ENCODE results near the gene USO1.
"Not testable (repeated sequence)": the region's sequence is repeated elsewhere in the genome, so short reads cannot be mapped to it uniquely, and the experiment has no call there.

USO1 gene

DNA sequence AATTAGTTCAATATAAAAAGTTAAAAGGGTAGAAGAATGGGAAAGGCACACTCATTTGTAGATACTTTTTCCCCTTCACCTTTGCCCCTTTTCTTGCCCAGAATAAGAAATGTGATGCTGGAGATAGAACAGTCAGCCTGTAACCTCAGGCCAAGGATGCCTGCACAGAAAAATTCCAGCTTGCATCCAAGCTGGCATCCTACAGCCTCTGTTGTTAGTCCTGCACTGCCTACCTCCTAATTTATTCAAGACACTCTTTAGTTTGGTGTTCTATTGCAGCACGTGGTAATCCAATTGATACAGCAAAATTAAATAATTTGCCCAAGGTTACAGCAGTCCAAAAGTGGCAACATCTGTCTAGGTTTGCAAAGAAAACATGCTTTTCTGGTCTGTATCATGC is 9.7 kb upstream of the USO1 start:
- no peak for DNase-seq (ENCODE audit: low read depth)

DNA sequence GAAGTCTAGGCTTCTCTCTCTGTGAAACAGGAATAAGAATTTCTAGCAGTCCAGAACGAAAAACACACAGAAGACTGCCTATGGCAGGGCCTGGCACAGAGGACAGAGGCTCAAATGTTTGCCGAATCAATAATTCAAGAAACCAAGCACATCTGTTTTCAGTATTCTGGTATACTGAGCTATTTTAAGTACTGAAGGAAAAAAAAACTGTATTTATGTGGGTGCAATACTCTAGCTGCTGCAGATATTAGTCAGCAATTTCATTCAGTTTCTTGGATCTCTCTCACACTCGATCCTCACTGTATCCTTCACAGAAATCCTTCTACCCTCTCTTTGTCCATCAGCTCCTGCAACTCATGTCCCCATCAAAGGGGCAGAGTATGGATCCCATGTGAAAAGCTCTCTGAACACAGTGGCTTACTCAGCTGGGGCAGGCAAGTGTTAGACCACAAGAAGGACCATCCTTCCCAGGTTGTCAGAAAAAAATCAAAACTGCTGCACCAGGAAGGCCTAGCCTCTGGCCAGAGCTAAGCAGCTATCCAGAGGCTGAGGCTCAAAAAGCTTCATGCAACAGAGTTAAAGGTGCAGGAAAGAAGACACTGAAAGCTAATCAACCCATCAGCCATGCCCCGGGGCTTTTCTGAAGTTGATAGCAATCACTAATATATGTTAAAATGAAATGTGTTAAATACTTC is 9.1 kb upstream of the USO1 start:
- DNase-seq (ENCODE audit: low read depth) = no peak

DNA sequence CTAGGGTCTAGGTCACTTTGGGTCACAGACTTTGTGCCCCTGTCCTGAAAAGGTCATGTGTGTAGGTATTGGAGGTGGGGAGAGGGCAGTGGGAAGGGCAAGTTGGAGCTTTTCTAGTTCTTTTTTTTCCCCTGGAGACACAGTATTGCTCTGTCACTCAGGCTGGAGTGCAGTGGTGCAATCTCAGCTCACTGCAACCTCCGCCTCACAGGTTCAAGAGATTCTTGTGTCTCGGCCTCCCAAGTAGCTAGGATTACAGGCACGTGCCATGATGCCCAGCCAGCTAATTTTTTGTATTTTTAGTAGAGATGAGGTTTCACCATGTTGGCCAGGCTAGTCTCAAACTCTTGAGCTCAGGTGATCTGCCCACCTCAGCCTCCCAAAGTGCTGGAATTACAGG is 8.3 kb upstream of the USO1 start:
- DNase-seq (ENCODE audit: low read depth) = not testable (repeated sequence)

DNA sequence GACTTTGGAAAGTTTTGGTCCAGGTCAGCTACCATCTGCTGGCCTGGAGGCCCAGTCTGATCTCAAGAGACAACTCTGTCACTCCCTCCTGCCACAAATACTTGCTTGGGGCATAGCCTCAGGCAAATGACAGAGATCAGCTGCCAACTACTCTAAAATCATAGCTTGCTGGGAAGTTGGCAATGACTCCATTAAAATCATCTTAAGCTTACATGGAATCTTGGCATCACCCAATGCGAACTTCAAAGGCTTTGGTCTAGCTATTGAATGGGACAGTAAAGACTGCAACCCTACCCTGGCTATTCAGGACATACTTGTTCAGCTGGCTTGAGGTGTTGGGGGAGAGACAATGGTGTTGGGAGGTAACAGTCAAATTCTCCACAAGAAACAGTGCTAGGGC is 7.0 kb upstream of the USO1 start:
- no peak for DNase-seq (ENCODE audit: low read depth)

DNA sequence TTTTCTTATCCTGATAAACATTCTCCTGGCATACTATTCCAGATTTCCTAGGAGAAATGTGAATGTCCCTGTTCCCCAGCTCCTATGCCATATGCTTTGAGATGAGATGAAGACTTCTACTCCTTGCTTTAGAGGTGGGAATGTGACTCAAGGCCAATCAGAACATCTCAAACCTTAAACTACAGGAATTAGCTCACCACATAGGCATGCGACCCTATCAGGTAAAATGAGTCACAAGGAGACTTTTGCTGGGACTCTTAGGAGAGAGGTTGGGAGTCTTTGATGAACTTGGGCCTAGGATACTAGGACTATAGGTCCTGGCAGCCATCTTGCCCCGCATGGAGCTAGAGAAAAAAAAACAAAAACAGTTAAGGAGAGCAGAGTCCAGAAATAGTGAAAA is 5.8 kb upstream of the USO1 start:
- DNase-seq (ENCODE audit: low read depth) = no peak

DNA sequence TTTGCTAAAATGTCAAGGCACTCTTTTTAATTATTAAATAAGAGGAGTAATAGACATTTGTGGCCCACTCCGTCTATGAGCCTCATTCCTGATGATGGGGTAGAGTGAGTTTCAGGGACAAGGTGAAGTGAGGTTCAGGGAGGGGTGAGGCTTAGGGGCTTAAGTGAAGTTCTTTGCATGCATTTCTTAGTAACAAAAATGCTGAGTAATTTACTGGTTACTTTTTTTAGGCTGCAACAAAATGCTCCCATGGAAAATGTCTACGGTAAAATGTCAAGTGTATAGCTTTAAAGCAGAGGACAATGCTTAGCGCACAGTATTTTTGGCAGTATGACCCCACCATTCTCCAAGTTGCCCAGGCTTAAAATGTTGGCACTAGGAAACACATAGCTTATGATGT is 2.0 kb upstream of the USO1 start:
- DNase-seq (ENCODE audit: low read depth) = no peak

DNA sequence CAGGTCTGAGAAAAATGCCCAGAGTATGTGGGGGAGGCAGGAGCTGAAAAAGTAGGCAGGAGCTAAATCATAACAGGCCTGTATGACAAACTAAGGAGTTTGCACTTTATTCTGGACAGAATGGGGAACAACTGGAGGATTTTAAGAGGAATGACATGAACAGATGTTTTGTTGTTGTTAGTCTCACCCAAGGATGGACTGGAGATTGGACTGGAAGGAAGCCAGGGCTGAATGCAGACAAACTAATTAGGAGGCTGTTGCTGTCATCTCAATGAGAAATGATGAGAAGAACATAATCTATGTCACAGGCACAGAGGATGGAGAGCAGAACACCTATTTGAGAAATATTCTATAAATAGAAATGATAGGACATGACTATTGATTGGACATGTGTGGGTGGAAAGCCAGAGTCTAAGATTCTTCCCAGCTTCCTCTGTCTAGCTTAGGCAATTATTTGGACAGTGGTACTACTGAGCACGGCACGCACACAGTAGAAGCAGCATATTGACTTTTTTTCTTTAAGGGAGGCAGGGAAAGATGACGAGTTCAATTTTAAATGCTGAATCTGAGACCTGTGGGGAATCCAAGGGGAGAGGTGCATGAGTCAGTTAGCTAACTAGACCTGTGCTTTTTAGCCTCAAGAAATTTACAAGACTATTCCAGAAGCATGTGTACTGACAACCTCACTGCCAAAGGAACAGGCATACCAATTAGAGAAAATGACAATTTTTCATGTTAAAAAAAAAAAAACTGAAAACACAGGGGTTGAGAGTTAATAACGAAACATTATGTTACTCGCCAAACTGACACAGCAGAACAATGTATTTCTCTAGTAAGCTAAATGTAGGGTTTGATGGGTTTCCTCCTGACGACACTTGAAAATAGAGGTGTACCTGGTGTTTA is 963 bp upstream of the USO1 start:
- DNase-seq (ENCODE audit: low read depth) = no peak

DNA sequence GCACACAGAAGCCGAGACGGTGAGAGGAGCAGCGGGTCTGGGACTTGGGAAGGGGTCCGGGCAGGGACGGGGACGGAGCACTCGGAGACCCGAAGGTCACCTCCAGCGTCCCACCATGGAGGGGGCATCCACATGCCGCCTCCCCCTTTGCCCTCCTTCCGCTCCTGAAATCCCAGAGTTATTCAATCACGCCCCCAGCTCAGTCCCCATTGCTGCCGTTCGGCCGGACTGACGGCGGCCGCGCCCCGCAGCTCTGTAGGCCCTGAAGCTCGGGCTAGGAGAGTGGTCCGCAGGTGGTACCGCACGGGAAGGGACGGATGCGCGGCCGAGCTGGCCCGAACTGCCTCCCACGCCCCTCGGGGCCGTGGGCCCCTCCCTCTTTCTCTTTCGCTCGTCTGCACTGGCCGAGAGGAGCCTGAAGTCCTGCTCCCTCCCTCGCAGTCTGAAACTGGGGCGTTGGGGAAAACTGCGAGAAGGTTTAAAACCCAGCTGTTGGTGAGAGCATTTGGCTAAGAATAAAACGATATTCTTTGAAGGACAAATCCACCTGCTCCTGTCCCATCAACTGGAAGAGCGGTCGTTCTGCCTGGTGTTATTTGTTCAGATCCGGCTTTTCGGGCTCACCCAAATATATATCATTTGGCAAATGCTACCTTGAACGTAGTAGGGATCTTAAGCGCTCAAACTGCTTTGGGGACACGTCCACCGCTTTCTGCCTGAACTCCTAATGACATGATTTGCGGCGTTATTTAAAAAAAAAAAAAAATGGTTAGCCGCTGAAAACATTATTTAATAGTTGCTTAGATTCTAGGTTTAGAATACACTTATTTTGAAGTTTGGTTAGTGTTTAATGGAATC is 719 bp downstream of the USO1 start:
- peak; percentile 15 for DNase-seq (ENCODE audit: low read depth)

DNA sequence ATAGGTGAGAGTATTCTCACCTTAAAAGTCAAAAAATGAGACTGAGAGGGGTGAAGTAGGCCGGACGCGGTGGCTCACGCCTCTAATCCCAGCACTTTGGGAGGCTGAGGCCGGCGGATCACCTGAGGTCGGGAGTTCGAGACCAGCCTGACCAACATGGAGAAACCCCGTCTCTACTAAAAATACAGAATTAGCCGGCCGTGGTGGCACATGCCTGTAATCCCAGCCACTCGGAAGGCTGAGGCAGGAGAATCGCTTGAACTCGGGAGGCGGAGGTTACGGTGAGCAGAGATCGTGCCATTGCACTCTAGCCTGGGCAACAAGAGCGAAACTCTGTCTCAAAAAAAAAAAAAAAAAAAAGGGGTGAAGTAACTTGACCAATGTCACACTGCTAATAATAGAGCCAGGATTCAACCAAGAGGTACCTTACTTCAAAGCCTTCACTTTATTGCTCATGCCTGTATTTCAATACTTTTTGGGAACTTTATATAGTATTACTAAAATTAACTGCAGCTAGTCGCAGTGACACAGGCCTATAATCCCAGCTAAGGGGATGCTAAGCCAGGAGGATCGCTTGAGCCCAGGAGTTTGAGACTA is 1.7 kb downstream of the USO1 start:
- DNase-seq (ENCODE audit: low read depth) = not testable (repeated sequence)

DNA sequence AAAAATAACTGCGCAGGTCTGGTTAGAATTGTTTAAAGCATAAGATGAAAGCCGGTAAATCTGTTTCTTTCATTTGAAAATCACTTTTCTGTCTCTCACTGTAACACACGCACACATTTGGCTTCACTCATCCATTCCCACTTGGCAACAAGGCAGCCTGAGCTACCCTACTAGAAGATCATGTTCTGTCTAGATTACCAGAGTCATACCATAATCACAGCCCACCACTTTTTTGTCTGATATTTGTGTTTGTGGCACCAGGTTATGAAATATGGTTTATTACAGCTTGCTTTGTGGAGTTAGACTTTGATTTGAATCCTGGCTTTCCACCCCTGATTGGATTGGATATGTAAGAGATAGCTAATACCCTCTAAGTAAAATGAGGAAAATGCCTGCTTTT is 2.2 kb downstream of the USO1 start:
- DNase-seq (ENCODE audit: low read depth) = no peak

DNA sequence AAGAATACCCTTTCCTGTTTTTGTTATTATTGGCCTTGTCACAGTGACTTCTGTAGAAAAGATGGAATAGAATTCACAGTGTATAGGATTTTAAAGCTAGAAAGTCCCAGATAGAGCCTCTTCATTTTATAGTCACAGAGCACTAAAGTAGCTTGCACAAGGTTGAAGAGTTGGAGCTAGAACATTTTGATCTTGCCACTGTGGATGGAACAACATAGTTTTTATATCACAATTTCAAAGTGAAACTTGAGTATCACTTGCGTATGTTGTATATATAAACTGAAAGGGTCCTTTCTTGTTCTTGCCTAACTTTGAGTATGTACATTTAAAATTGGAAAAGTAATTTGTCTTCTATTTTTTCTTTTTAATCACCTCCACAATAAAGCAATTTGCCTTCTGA is 2.7 kb downstream of the USO1 start:
- no peak for DNase-seq (ENCODE audit: low read depth)

DNA sequence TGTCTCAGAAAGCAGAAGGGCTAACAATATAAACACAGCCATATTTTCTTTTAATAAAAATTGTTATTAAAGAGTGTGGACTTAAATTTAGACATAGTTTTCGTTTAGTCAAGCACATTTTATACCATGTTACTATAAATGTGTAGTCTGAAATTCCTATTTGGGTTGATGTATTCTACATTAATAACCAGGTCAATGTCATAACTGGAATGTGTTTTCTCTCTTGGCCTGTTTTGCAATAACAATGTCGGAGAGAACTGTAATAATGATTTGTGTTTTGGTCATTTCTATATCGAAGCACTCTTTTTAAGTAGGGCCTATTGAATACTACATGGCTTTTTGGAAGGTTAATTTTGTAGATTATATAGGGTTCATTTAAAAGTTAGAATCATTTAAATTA is 5.5 kb downstream of the USO1 start:
- DNase-seq (ENCODE audit: low read depth) = no peak

DNA sequence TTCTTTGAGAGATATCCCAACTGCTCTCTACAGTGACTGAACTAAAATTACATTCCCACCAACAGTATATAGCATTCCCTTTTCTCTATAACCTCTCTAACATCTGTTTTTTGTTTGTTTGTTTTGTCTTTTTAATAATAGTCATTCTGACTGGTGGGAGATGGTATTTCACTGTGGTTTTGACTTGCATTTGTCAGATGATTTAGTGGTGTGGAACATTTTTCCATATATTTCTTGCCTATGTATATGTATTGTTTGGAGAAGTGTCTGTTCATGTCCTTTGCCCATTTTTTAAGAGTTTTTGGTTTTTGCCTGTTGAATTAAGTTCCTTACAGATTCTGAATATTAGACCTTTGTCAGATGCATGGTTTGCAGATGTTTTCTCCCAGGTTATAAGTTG is 9.0 kb downstream of the USO1 start:
- DNase-seq (ENCODE audit: low read depth) = no peak

DNA sequence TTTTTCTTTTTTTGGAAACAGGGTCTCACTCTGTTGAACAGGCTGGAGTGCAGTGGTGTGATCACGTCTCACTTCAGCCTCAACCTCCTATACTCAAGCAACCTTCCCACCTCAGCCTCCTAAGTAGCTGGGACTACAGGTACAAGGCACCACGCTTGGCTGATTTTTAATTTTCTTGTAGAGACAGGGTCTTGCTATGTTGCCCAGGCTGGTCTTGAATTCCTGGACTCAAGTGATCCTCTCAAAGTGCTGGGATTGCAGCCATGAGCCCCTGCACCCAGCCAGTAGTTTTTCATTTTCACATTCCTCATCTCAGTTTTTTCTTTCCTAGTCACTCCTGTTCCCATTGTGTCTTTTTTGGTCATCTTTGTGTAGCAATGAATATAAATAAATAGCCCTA is 11.1 kb downstream of the USO1 start:
- DNase-seq (ENCODE audit: low read depth) = no peak

DNA sequence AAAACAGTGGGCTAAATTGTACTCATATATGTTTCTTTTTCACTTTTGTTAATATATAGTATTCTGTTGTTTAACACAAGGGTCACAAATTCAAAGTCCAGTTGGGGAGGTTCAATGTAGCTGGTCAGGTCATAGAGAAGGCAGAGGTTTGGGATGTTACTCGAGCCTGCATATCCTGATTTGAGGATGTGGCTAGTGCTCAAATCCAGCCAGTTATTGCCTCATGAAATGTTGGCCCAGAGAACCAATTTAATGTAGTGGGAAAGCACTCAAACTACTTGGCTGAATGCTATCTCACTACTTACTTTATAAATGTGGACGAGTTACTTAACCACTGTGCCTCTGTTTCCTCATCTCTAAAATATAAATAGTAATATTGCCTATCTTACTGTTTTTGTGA is 12.5 kb downstream of the USO1 start:
- no peak for DNase-seq (ENCODE audit: low read depth)

DNA sequence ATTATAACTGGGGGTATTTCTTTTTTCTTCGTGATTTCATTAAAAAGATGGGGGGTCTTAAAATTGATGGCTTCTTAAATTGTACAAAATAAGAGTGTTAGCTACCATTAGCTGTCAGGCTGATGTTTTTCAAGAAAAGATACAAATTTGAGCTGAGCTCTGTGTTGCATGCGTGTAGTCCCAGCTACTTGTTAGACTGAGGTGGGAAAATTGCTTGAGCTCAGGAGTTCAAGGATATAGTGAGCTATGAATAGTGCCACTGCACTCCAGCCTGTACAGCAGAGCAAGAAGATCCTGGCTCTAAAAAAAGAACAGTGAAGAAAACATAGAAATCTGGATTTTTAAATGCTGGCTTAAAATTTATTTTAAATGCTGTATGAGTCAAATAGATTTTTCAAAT is 13.0 kb downstream of the USO1 start:
- no peak for DNase-seq (ENCODE audit: low read depth)

DNA sequence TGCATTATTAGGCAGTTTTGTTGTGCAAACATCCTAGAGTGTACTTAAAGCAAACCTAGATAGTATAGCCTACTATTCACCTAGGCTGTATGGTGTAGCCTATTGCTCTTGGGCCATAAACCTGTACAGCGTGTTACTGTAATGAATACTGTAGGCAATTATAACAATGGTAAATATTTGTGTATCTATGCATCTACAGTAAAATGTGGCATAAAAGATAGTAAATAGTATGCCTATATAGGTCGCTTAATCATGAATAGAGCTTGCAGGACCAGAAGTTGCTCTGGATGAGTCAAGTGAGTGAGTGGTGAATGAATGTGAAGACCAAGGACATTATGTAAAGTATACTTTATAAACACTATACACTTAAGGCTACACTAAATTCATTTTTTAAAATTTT is 16.6 kb downstream of the USO1 start:
- DNase-seq (ENCODE audit: low read depth) = no peak

DNA sequence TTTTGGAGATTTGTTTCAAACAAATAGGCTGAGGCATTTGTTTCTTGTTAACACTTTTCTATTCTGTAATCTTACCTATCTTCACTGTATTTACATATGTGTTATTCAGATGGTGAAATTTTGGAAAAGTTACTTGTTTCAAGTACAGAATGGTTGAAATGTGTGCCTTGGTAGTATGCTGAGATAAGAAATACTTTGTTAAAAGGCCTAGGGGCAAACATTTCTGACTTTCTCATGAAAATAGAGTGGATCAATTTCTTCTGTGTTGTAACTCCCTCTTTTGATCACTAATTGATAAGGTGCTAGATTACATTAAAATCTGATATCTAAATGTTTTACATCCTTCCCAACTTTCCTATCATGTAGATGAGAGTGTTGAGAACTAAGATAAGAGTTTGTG is 18.1 kb downstream of the USO1 start:
- DNase-seq (ENCODE audit: low read depth) = no peak

DNA sequence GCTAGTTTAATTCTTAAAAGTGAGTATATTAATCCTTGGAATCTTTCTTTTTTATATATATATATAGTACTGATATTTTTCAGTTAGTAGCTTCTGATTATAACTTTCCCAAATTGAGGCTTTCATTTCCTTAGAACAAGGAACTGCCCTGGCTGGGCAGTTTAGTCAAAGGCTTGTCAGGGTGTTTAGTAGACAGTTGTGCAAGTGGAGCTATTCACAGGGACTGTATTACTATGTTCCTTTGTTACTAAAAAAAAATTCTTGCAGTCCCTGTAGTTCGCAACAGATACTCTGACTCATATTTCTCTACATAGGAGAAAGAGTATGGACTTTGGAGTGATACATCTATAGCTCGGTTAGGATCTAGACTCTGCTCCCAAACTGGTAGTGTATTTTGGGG is 20.8 kb downstream of the USO1 start:
- DNase-seq (ENCODE audit: low read depth) = no peak

DNA sequence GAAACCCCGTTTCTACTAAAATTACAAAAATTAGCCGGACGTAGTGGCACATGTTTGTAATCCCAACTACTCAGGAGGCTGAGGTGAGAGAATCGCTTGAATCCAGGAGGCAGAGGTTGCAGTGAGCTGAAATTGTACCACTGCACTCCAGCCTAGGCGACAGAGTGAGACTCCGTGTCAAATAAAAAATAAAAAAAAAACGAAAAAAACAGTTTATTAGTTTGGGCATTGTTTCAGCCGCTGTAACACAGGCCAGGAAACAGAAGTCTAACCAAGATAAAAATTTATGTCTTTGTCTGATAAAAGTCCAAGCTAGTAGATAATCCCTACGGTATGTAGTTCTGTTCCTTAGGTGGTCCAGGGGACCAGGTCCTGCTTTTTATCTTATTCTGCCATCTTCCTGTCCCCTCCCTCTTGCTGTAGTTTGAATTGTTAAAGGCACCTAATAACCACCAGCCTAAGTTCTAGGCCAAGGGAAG is 21.4 kb downstream of the USO1 start:
- DNase-seq (ENCODE audit: low read depth) = no peak

DNA sequence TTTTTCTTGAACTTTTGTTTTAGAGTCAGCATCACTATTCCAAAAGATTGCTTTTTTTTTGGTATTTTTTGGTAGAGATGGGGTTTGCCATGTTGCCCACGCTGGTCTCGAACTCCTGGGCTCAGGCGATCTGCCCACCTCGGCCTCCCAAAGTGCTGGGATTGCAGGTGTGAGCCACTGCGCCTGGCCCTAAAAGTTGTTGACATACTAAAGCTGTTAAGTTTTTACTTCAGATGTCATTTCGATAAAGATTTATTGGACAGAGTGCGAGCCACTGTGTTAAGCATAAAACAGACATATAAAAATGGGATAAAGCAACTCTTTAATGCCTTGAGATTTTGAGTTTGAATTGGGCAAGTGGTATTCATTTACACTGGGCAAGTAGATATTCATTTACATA is 28.3 kb downstream of the USO1 start:
- DNase-seq (ENCODE audit: low read depth) = no peak

DNA sequence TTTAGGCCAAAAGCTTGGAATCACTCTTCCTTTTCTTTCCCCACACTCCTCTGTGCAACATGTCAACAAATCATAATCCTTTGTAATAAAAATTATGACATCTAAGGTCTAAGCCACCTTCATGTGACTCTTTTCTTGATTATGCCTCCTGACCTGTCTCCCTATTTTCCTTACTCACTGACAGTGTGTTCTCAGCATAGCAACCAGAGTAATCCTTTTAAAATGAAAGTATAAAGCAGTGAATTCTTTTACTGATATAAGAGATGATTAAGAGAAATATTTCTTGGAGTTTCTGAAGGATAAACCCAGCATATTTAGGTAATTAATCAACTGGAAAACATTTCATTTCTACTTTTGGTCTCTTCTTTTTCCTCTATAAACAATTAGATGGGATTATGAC is 44.7 kb downstream of the USO1 start:
- DNase-seq (ENCODE audit: low read depth) = no peak
